ENCODE data around the gene TAF5L.
A peak's percentile ranks its signal among the peaks of the same experiment; 100 is the strongest.

The TAF5L gene

GRCh38 chr1:229625915-229626831 is at the start of gene TAF5L, which contains the start of gene URB2:
TAF5L (minus strand) TSS chr1:229626122; CDS start chr1:229614482, 11,640 bp downstream.
URB2 (plus strand) TSS chr1:229626247; CDS start chr1:229627634, 1,387 bp downstream.
- peak; percentile 70 for DNase-seq

GRCh38 chr1:229675396-229675795 is 49.5 kb upstream of the TAF5L start:
- no peak for DNase-seq

GRCh38 chr1:229674042-229674441 is 48.1 kb upstream of the TAF5L start:
- no peak for DNase-seq

- DNase-seq, result no peak
Measured at GRCh38 chr1:229672246-229672645, 46.3 kb upstream of the TAF5L start.

GRCh38 chr1:229671310-229671709 is 45.4 kb upstream of the TAF5L start:
- DNase-seq, result no peak

GRCh38 chr1:229669333-229669732 is 43.4 kb upstream of the TAF5L start:
- no peak for DNase-seq

GRCh38 chr1:229666585-229666984 is 40.7 kb upstream of the TAF5L start:
- DNase-seq, result no peak

GRCh38 chr1:229665912-229666558 is 40.1 kb upstream of the TAF5L start:
- DNase-seq, result no peak

GRCh38 chr1:229664133-229664689 is 38.3 kb upstream of the TAF5L start:
- DNase-seq, result no peak

GRCh38 chr1:229661897-229662296 is 36.0 kb upstream of the TAF5L start:
- DNase-seq, result no peak

- DNase-seq, result peak; percentile 44
Measured at GRCh38 chr1:229661022-229661877, 35.3 kb upstream of the TAF5L start.

GRCh38 chr1:229657993-229658755 is 32.3 kb upstream of the TAF5L start:
- no peak for DNase-seq

- no peak for DNase-seq
Measured at GRCh38 chr1:229655781-229656180, 29.9 kb upstream of the TAF5L start.

- DNase-seq, result no peak
Measured at GRCh38 chr1:229653420-229653819, 27.5 kb upstream of the TAF5L start.

- DNase-seq, result no peak
Measured at GRCh38 chr1:229651546-229651945, 25.6 kb upstream of the TAF5L start.

- no peak for DNase-seq
Measured at GRCh38 chr1:229650045-229650444, 24.1 kb upstream of the TAF5L start.

- no peak for DNase-seq
Measured at GRCh38 chr1:229648406-229648805, 22.5 kb upstream of the TAF5L start.

GRCh38 chr1:229645324-229645993 is 19.5 kb upstream of the TAF5L start:
- DNase-seq, result no peak

- DNase-seq, result no peak
Measured at GRCh38 chr1:229643996-229644745, 18.2 kb upstream of the TAF5L start.

- no peak for DNase-seq
Measured at GRCh38 chr1:229642970-229643369, 17.0 kb upstream of the TAF5L start.

GRCh38 chr1:229642376-229642775 is 16.5 kb upstream of the TAF5L start:
- DNase-seq, result no peak
